NCI-H2196 treated with DMSO at 0.1 percent for 48 hours (cell line): ENCODE data around the gene ZNF583.
A peak's percentile ranks its signal among the peaks of the same experiment; 100 is the strongest.

Source experiments
- DNase-seq: peaks from one replicate; lab custom pipeline; 2025; ENCODE audit not compliant: unreplicated experiment; lab: John Stamatoyannopoulos, UW

ZNF583 gene

DNA sequence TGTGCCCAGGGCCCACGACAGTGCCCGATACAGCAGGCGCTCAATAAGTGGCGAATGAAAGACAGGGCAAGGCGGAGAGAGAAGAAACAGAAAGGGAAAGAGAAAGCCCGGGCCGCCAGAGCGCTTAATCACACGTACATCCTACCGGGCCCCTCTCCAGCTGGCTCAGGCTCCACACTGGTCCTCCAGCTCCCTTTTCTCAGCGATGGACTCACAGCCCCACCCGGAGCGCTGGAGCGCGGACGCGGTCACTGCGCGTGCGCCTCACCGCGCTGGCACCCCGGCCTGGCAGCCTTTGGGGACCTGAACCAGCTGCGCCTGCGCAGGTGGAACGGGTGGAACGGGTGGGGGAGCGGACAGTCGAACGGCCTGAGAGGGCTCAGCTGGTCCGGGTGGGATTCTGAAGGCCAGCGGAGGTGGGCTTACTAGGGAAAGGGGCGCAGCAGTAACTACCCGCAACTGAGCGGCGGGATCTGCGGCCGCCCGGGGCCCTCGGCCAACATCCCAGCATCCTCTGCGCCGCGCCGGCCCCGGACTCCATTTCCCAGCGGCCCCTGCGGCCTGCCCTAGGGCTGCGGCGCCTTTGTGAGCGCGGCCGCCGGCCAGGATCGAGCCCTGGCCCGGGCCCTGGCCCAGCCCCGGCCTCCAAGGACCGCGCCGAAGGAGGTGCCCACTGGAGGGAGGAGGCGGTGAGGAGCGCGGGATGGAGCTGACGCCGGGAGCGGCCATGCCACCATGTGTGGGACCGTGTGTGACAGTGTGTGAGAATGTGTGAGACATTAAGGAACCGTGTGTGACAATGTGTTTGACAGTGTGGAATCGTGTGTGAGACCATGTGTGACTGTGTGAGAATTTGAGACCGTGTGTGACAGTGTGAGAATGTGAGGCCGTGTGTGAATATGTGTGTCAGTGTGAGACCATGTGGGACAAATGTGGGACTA lies at the start of gene ZNF583:
TSS of gene ZNF583 (plus strand) at position 569 of the 941 bp plus-strand sequence. CDS start 2,783 bp downstream, outside the sequence.
- peak; percentile 78 for DNase-seq

DNA sequence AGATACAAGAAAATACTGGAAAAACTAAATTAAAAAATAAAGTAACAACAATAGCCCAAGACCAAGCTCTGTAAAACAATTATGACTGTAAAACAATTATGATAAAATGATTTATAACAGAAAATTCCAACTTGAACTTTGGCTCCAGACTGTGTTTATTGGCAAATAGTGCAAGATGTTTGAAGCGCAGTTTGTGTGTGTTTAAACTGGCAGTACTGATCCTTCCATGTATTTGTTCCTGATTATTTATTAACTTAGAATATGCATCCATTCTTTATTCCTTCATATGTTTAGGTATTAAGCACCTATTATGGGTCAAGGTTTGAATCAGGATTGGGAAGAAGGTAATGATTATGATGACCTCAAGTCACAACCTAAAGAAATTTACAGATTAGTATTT lies 48.6 kb upstream of the ZNF583 start:
- no peak for DNase-seq

DNA sequence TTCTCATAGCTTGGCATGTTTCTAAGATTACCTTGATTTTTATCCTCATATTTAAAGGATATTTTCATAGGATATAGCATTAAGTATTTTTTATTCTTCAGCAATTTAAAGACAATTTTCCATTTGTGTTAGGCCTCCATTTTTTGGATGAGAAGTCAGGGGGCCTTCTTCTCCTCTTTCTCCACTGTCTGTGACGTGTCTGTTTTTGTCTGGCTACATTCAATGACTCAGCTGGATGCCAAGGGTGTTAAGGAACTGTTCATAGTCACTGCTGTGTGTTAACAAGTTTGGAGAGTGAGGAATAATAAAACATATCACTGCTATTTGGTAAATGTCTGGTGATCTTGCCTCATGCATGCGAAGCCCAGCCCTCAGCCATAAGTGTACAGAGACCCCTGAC lies 47.2 kb upstream of the ZNF583 start:
- no peak for DNase-seq

DNA sequence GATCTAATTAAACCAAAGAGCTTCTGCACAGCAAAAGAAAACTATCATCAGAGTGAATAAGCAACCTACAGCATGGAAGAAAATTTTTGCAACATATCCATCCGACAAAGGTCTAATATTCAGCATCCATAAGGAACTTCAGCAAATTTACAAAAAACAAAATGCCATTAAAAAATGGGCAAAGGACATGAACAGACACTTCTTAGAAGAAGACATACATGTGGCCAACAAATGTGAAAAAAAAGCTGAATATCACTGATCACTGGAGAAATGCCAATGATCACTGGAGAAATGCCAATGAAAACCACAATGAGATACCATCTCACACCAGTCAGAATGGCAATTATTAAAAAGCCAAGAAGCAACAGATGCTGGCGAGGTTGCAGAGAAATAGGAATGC lies 43.3 kb upstream of the ZNF583 start:
- DNase-seq: no peak

DNA sequence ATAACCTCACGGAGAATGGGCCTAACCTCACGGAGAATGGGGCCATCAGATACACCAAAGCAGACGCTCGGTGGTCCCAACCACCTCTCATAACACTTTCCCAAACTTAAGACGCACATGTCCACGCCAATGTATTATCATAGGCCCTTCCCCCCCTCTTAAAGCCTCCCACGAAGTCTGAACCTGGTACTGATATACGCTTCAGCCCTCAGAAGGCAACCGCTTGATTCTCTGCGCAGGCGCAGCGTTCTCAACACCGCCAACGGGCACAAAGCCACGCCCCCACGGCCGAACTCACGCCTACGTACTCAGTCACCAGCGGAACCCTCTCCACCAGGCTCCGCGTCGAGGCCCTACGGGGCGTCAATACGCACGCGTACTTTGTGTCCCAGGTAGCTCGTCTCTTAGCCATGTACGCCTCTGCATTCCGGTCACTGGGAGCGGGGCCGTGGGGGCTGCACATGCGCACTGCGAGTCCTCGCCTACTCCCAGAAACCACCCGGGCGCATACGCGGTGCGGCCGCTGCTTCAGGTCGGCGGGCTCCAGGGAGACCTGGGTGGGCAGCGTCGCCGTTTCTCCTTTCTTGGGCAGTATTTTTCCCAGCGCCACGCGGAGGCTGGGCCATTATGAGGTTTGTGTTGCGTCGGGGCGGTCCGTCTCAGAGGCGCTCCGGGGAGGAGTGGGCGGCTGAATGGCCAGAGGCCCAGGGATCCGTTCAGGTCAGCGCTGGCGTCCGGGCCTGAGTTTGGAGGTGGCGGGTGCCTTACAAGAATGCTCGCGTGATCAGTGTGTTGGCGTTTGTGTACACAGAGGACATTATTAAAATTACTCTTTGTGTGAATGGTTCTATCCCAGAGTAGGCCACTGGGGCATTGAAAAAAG lies 36.1 kb upstream of the ZNF583 start:
- peak; percentile 87 for DNase-seq

DNA sequence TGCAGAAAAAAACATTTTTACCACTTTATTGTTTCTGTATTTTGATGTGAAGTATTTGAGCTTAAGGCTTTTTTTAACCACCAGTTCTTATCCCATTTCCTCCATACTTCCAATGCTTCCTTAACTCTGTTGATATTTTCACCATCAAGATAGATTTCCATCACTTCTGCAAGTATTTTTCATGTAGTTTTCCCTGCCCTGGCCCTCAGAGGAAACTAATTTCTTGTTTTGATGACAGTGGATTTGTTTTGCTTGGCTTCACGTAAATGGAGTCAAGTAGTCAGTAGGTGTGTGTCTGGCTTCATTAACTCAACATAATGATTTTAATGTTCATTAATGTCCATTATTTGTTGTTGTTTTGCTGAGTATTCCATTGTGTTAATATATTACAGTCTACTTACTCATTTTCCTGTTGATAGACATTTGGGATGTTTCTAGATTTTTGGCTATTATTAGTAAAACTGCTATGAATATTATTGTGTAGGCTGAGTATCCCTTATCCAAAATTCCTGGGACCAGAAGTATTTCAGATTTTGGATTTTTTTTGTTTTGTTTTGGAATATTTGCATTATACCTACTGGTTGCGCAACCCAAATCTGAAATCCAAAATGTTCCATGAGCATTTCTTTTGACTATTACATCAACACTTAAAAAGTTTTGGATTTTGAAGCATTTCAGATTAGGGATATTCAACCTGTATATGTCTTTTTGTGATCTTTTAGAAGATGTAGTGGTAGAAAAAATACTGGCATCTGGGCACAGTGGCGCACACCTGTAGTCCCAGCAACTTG lies 34.1 kb upstream of the ZNF583 start:
- DNase-seq: no peak

DNA sequence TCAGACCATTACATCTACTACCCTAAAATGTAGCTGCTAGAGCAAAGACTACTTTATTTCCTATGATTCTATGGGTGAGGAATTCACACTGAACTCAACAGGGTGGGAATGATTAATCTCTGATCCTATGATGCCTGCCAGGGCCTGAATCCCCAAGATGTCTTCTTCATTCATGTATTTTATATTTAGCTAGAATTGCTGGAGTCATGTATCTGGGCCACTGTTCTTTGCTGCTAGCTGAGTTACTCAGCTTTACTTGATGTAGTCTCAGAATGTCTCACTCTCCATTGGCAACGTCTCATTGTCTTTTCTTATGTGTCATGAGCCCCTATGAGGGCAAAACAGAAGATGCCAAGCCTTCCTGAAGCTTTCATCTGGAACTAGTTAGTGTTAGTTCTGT lies 31.9 kb upstream of the ZNF583 start:
- DNase-seq: no peak

DNA sequence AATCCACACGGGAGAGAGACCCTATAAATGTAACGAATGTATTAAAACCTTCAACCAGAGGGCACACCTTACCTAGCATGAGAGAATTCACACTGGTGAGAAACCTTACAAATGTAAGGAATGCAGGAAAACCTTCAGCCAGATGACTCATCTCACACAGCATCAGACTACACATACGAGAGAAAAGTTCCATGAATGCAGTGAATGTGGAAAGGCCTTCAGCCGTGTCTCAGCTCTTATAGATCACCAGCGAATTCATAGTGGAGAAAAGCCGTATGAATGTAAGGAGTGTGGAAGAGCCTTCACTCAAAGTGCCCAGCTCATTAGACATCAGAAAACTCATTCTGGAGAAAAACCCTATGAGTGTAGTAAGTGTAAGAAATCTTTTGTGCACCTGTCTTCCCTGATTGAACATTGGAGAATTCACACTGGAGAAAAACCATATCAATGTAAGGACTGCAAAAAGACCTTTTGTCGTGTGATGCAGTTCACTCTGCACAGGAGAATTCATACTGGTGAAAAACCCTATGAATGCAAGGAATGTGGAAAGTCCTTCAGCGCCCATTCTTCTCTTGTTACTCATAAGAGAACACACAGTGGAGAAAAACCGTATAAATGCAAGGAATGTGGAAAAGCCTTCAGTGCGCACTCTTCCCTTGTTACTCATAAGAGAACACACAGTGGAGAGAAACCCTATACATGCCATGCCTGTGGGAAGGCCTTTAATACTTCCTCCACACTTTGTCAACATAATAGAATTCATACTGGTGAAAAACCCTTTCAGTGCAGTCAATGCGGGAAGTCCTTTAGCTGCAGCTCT lies 26.8 kb upstream of the ZNF583 start:
- DNase-seq: no peak

DNA sequence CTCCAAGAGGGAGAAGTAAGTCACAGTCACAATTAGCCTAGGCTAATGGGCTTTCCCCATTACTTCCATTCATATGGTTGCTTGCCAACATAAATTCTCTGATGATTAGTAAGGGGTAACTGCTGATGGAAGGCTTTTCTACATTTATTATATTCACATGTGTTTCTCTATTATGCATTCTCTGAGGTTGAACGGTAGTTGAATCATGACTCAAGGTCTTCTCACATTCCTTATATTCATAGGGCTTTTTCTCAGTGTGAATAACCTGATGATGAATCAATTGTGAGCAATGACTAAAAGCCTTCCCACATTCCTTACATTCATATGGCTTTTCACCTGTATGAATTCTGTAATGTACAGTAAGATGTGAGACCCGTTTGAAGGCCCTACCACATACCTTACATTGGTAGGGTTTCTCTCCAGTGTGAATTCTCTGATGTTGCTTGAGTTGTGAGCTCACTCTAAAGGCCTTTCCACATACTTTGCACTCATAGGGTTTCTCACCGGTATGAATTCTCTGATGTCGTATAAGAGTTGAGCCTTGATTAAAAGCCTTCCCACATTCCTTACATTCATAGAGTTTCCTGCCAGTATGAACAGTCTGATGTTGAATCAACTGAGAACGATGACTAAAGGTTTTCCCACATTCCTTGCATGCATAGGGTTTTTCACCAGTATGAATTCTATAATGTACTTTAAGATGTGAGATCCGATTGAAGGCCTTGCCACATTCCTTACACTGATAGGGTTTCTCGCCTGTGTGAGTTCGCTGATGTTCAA lies 20.1 kb upstream of the ZNF583 start:
- DNase-seq: no peak

DNA sequence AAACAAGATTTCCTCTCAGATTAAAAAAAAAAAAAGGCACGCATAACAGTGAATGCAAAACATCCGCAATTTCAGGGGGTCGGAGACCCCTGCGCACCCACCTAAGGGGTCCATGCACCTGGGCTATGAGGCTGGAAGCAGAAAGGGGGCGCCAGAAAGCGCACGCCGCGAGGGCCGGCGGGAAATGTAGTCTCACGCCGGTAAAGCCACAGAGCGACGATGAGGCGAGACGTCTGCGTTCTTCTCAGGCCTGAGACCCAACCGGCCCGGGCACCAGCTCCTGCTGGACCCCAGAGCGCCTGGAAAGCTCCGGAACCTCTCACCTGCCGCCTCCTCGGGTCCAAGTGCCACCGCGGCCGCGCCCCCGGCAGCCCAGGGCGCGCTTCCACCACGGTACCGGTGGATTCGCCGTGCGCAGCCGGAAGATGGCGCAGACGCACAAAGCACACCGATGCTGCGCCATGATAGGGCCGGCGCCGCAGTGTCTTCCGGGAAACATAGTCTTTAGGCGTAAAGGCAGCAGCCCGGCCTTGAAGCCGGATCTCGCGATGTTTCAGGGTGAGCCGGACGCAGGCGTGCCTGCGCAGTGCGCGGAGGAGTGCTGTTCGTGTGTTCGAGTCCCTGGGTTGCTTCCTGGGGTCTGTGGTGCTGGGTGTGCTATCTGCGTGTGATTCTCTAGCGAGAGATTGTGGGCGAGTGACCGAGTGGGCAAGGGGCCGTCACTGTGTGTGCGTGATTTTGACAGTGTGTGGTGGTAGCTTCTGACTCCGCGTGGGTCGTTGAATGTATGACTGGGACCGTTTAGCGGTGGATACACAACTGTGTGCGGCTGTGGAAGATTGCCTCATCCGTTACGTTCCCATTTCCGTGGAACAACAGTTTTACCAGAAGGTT lies 10.8 kb upstream of the ZNF583 start, which contains the start of gene ZNF582:
TSS of gene ZNF582 (minus strand) at position 416 of the 894 bp plus-strand sequence. CDS start 1,782 bp downstream, outside the sequence.
- DNase-seq: peak; percentile 87

DNA sequence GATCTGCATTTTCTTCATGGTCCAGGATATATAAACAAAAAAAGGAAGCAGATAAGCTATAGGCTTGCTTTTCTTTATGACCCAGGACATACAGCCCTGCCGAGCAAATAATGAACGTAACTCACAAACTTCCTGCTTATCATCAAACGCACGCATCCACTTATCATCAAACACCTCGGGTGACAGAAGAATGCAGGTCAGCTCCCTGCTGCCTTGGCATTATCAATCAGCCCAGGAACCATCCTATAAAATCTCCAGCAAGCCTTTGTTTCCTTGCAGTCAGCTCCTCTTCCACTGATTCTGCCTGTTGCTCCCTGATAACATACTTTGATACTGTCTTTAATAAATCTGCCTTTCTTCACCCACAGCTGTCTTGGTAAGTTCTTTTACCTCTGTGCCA lies 5.3 kb upstream of the ZNF583 start:
- DNase-seq: no peak

DNA sequence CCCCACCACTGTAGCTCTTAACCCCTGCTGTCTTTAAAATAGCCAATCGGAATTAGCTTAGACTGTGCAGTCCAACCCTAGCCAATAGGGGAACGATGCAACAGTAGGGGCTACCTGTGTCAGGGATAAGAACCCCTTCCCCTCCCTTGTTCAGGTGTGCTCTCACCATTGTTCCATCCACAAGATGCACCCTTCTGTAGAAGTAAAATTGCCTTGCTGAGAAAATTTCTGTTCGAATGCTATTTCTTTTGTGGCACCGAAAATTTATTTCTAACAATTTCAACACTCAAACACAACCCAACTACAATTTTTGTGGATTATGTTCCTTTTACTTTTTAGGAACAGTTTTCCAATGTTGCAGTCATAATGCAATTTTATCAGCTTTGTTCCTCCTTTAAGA lies 3.6 kb upstream of the ZNF583 start:
- DNase-seq: no peak

DNA sequence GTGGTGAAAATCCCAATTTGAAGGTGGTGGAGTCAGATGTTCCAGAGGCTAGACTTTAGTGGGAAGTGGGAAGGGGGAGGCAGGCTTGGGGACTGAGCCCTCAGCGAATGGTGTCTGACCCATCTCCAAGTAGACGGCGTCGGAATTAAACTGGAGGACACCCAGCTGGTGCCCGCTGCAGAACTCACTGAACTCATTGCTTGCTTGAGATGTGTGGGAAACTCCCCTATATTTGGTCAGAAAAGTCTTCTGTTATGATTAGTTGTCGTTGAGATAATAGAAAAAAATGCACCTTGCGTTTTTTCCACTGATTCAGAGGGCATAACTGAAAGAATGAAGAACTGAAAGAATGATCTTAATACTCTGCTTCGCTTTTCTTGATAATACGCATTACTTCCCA lies 871 bp upstream of the ZNF583 start:
- no peak for DNase-seq

DNA sequence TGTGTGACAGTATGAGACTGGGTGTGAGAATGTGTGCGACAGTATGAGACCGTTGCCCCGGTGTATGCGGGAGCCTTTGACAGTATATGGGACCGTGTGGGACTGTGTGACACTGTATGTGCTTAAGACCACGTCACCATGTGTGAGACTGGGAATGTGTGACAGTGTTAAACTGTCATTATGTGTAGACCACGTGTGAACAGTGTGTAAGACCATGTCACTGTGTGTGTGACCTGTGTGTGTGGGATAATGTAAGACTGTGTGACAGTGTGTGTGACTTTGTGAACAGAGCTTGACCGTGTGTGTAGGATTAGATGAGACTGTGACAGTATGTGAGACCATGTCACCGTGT lies 549 bp downstream of the ZNF583 start:
- DNase-seq: no peak

DNA sequence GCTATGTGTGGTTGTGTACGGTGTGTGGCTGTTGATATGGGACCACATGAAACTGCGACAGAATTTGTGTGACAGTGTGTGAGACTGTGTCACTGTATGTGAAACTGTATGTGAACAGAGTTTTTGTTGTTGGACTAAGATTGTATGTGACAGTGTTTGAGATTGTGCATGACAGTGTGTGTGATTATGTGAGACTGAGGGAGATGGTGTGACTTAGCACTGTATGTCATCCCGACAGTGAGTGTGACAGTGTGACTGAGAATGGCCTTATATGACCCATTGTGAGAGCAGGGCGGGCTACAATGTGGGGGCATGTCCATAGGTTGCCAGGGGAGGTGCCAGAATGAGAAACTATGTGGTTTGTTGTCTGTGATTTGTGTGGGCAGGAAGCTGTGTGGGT lies 930 bp downstream of the ZNF583 start:
- no peak for DNase-seq

DNA sequence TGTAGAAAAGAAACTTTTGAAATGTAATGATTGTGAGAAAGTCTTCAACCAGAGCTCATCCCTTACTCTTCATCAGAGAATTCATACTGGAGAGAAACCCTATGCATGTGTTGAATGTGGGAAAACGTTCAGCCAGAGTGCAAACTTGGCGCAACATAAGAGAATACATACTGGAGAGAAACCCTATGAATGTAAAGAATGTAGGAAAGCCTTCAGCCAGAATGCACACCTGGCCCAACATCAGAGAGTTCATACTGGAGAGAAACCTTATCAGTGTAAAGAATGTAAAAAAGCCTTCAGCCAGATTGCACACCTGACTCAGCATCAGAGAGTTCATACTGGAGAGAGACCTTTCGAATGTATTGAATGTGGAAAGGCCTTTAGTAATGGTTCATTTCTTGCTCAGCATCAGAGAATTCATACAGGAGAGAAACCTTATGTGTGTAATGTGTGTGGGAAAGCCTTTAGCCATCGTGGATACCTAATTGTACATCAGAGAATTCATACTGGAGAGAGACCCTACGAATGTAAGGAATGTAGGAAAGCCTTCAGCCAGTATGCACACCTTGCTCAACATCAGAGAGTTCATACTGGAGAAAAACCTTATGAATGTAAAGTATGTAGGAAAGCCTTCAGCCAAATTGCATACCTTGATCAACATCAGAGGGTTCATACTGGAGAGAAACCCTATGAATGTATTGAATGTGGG lies 19.3 kb downstream of the ZNF583 start:
- DNase-seq: no peak

DNA sequence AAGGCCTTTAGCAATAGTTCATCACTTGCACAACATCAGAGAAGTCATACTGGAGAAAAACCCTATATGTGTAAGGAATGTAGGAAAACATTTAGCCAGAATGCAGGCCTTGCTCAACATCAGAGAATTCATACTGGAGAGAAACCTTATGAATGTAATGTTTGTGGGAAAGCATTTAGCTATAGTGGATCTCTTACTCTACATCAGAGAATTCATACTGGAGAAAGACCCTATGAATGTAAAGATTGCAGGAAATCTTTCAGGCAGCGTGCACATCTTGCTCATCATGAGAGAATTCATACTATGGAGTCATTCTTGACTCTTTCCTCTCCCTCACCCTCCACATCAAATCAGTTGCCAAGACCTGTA lies 19.8 kb downstream of the ZNF583 start:
- no peak for DNase-seq
